Tibial nerve (tissue), 4 donors: ENCODE measurements around the gene KRT32.

Source experiments
- EP300 ChIP-seq, 2 donors: sonication (generic); formaldehyde crosslinking; IDR thresholded peaks; one replicate each; pipeline ENCODE4 v1.6.1; 2017; ENCODE audit warnings: antibody characterized with exemption in 2 of 2, mild to moderate bottlenecking in 1 of 2
- POLR2A ChIP-seq, 2 donors: fragments of 450-650 bp; IDR thresholded peaks; one replicate each; pipeline ENCODE4 v1.6.1; 2017; ENCODE audit warnings: antibody characterized with exemption in 2 of 2, mild to moderate bottlenecking in 2 of 2, moderate library complexity in 2 of 2
- TF ChIP-seq, protein P1 (sequence below), 5 experiments: fragments of 200-600 bp in 3 of 5; fragments of 450-650 bp in 2 of 5; sonication (generic) in 3 of 5; IDR thresholded peaks; one replicate each; pipeline ENCODE4 v1.5.1; 2016 to 2019; ENCODE audit warnings: antibody characterized with exemption in 5 of 5, mild to moderate bottlenecking in 3 of 5, moderate library complexity in 2 of 5

DNA sequence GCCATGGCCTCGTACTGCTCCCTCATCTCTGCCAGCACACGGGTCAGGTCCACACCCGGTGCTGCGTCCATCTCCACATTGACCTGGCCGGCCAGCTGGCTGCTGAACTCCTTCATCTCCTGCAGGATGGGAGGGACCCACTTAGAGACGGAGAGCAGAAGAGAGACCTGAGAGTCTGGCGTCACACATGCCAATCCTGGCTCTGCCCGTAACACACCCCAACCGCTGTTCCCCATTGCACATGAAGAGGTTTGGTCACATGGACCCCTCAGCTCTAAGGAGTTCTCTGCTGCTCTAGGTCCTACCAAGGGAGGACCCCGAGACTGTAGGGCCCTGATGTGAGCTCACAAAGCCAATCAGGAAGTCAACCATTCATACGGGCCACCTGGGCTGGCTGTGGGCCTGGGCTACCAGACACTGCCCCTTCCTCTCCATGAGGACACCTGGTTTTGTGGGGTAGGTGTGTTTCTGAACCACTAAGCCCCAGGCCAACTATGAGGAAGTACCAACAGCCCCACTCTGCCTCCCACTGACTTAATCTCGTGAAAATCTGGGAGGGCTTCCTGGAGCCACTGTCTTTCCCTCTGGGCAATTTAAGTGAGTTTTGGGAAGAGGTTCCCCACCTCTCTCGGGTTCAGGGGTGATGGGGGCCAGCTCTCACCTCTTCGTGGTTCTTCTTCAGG lies 49.1 kb upstream of the KRT32 start:
- no peak for TF ChIP-seq POLR2A (IDR thresholded peaks at IDR 0.05)
- no peak for TF ChIP-seq EP300 (IDR thresholded peaks at IDR 0.05)
- TF ChIP-seq, protein P1, sequence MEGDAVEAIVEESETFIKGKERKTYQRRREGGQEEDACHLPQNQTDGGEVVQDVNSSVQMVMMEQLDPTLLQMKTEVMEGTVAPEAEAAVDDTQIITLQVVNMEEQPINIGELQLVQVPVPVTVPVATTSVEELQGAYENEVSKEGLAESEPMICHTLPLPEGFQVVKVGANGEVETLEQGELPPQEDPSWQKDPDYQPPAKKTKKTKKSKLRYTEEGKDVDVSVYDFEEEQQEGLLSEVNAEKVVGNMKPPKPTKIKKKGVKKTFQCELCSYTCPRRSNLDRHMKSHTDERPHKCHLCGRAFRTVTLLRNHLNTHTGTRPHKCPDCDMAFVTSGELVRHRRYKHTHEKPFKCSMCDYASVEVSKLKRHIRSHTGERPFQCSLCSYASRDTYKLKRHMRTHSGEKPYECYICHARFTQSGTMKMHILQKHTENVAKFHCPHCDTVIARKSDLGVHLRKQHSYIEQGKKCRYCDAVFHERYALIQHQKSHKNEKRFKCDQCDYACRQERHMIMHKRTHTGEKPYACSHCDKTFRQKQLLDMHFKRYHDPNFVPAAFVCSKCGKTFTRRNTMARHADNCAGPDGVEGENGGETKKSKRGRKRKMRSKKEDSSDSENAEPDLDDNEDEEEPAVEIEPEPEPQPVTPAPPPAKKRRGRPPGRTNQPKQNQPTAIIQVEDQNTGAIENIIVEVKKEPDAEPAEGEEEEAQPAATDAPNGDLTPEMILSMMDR (IDR thresholded peaks at IDR 0.05) = no peak
